ENCODE data around the gene AP5Z1.

Gene AP5Z1

GRCh38 chr7:4758111-4758510 lies 17.3 kb upstream of the AP5Z1 start:
- Histone ChIP-seq H3K4me3 (replicated peaks; ENCODE audit: insufficient read depth, low read length) (no peak overlapping the region), H3K27me3 (ENCODE audit: insufficient read depth, poor library complexity, severe bottlenecking) (no peaks in the 10 kb centered on the region), H3K27ac (replicated peaks) (no peak overlapping the region)
- TF ChIP-seq, protein P1, sequence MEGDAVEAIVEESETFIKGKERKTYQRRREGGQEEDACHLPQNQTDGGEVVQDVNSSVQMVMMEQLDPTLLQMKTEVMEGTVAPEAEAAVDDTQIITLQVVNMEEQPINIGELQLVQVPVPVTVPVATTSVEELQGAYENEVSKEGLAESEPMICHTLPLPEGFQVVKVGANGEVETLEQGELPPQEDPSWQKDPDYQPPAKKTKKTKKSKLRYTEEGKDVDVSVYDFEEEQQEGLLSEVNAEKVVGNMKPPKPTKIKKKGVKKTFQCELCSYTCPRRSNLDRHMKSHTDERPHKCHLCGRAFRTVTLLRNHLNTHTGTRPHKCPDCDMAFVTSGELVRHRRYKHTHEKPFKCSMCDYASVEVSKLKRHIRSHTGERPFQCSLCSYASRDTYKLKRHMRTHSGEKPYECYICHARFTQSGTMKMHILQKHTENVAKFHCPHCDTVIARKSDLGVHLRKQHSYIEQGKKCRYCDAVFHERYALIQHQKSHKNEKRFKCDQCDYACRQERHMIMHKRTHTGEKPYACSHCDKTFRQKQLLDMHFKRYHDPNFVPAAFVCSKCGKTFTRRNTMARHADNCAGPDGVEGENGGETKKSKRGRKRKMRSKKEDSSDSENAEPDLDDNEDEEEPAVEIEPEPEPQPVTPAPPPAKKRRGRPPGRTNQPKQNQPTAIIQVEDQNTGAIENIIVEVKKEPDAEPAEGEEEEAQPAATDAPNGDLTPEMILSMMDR (IDR thresholded peaks at IDR 0.05; ENCODE audit: insufficient read depth, low read length) = no peak
- no peak for TF ChIP-seq GABPA (IDR thresholded peaks at IDR 0.05; ENCODE audit: low read depth)
- TF ChIP-seq, protein P2, sequence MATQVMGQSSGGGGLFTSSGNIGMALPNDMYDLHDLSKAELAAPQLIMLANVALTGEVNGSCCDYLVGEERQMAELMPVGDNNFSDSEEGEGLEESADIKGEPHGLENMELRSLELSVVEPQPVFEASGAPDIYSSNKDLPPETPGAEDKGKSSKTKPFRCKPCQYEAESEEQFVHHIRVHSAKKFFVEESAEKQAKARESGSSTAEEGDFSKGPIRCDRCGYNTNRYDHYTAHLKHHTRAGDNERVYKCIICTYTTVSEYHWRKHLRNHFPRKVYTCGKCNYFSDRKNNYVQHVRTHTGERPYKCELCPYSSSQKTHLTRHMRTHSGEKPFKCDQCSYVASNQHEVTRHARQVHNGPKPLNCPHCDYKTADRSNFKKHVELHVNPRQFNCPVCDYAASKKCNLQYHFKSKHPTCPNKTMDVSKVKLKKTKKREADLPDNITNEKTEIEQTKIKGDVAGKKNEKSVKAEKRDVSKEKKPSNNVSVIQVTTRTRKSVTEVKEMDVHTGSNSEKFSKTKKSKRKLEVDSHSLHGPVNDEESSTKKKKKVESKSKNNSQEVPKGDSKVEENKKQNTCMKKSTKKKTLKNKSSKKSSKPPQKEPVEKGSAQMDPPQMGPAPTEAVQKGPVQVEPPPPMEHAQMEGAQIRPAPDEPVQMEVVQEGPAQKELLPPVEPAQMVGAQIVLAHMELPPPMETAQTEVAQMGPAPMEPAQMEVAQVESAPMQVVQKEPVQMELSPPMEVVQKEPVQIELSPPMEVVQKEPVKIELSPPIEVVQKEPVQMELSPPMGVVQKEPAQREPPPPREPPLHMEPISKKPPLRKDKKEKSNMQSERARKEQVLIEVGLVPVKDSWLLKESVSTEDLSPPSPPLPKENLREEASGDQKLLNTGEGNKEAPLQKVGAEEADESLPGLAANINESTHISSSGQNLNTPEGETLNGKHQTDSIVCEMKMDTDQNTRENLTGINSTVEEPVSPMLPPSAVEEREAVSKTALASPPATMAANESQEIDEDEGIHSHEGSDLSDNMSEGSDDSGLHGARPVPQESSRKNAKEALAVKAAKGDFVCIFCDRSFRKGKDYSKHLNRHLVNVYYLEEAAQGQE (IDR thresholded peaks at IDR 0.05; ENCODE audit: insufficient replicate concordance, low read depth) = no peak
- no peak for TF ChIP-seq SPI1 (IDR thresholded peaks at IDR 0.05; ENCODE audit: borderline replicate concordance, low read depth)
- TF ChIP-seq POLR2AphosphoS5 (IDR thresholded peaks at IDR 0.05; ENCODE audit: low read depth) = no peak
- no peak for DNase-seq (ENCODE audit: low read depth in 1 of 2, low spot score in 1 of 2)

DNA sequence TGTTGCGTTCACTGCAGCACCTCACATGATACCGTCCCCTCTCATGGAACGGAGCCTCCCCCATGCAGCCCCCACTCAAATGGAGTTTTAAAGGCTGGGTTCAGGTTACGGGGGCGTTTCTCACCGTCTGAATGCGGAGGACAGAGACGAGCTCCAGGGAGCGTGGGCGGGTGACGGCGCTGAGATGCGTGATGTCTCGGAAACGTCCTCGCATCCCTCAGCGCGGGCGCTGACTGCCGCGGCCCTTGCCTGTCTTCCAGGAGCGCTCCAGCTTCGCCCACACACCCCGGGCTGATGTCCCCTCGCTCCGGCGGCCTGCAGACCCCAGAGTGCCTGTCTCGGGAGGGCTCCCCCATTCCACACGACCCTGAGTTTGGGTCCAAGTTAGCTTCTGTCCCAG lies 16.6 kb upstream of the AP5Z1 start:
- no peaks in the 10 kb centered on the region for H3K27me3 ChIP-seq (ENCODE audit: insufficient read depth, poor library complexity, severe bottlenecking)
- no peak for DNase-seq (ENCODE audit: low read depth in 1 of 2, low spot score in 1 of 2)
- H3K27ac ChIP-seq (replicated peaks) = no peak overlapping the region
- H3K4me3 ChIP-seq (replicated peaks; ENCODE audit: insufficient read depth, low read length) = no peak overlapping the region
- no peak for TF ChIP-seq POLR2AphosphoS5 (IDR thresholded peaks at IDR 0.05; ENCODE audit: low read depth)
- TF ChIP-seq, protein P2 (IDR thresholded peaks at IDR 0.05; ENCODE audit: insufficient replicate concordance, low read depth) = no peak

DNA sequence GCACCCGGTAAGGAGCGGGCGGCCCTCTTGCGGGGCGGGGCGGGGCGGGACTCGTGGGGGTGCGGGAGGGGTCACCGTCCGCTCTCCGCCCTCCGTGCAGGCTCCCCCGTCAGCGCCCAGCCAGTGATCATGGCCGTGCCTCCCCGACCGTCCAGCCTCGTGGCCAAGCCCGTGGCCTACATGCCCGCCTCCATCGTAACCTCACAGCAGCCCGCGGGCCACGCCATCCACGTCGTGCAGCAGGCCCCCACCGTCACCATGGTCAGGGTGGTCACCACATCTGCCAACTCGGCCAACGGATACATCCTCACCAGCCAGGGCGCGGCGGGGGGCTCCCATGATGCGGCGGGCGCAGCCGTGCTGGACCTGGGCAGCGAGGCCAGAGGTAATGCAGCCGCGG lies 16.2 kb upstream of the AP5Z1 start:
- no peak for DNase-seq (ENCODE audit: low read depth in 1 of 2, low spot score in 1 of 2)
- no peak for TF ChIP-seq POLR2AphosphoS5 (IDR thresholded peaks at IDR 0.05; ENCODE audit: low read depth)
- TF ChIP-seq, protein P2 (IDR thresholded peaks at IDR 0.05; ENCODE audit: insufficient replicate concordance, low read depth) = no peak
- TF ChIP-seq SPI1 (IDR thresholded peaks at IDR 0.05; ENCODE audit: borderline replicate concordance, low read depth) = no peak
- TF ChIP-seq, protein P1 (IDR thresholded peaks at IDR 0.05; ENCODE audit: insufficient read depth, low read length) = no peak
- no peak for TF ChIP-seq GABPA (IDR thresholded peaks at IDR 0.05; ENCODE audit: low read depth)
- Histone ChIP-seq H3K27ac (replicated peaks) (no peak overlapping the region), H3K4me3 (replicated peaks; ENCODE audit: insufficient read depth, low read length) (no peak overlapping the region), H3K27me3 (ENCODE audit: insufficient read depth, poor library complexity, severe bottlenecking) (no peaks in the 10 kb centered on the region)

DNA sequence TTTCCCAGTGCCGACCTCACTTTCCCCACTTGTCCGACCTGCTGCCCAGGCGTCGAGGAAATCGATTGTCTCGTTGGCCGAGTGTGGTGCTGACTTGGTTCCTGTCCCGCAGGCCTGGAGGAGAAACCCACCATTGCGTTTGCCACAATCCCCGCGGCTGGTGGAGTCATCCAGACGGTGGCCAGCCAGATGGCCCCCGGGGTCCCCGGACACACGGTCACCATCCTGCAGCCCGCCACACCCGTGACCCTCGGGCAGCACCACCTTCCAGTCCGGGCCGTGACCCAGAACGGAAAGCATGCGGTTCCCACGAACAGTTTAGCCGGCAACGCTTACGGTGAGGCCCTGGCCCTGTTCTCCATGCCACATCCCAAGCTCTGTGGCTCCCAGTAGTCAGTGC lies 14.5 kb upstream of the AP5Z1 start:
- H3K27ac ChIP-seq (replicated peaks) = no peak overlapping the region
- TF ChIP-seq, protein P1 (IDR thresholded peaks at IDR 0.05; ENCODE audit: insufficient read depth, low read length) = no peak
- TF ChIP-seq SPI1 (IDR thresholded peaks at IDR 0.05; ENCODE audit: borderline replicate concordance, low read depth) (no peak), GABPA (IDR thresholded peaks at IDR 0.05; ENCODE audit: low read depth) (no peak), POLR2AphosphoS5 (IDR thresholded peaks at IDR 0.05; ENCODE audit: low read depth) (no peak)
- TF ChIP-seq, protein P2 (IDR thresholded peaks at IDR 0.05; ENCODE audit: insufficient replicate concordance, low read depth) = no peak
- H3K27me3 ChIP-seq (ENCODE audit: insufficient read depth, poor library complexity, severe bottlenecking) = no peaks in the 10 kb centered on the region
- DNase-seq (ENCODE audit: low read depth in 1 of 2, low spot score in 1 of 2) = no peak
- no peak overlapping the region for H3K4me3 ChIP-seq (replicated peaks; ENCODE audit: insufficient read depth, low read length)
